Stimulated activated CD4-positive, alpha-beta T cell treated with anti-CD3 and anti-CD28 coated beads, Interleukin-15, amount 100 ng/mL, for 1 hour (primary cell): Measurements from ENCODE around the gene RREB1.

Experiments used
- DNase-seq, 2 donors: peaks; one replicate each; pipeline ENCODE4 v3.0.0-alpha.2; 2020; ENCODE audit warnings: low read depth in 1 of 2, low spot score in 1 of 2

RREB1 gene

GRCh38 chr6:7292596-7293255 lies 185.0 kb downstream of the RREB1 start:
- DNase-seq, result no peak

DNA sequence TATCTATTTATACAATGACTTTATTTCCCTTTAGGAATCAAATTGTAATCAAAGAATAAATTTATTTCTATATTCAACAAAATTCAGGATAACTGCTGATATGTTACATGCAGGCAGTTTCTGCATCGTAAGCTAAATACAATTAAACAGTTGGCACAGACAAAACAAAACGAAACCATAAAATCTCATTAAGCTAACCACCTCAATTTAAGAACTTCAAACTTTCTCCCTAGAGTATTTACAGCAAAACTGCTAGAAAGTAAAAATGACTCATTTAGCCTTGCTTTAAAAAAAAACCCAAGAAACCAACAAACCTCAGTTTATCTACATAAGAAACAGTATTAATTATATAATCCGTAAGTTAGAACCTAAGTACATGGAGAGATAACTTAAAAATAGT lies 188.2 kb downstream of the RREB1 start:
- DNase-seq, result no peak

DNA sequence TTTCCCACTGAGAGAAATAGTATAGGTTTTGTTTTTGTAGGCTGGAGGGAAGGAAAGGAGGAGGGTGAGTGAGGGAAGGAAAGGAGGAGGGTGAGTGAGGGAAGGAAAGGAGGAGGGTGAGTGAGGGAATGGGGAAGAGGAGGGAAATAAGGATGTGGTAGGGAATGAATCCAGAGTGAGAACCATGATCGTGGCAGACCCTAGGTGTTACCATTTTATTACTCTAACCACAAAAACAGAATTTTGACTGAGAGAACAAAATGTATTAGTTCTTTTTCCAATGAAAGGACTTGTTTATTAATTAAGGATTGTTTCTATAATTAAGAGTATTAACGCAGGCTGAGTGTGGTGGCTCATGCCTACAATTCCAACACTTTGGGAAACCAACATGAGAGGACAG lies 188.8 kb downstream of the RREB1 start:
- DNase-seq, result no peak

GRCh38 chr6:7298113-7298512 lies 190.4 kb downstream of the RREB1 start:
- no peak for DNase-seq

DNA sequence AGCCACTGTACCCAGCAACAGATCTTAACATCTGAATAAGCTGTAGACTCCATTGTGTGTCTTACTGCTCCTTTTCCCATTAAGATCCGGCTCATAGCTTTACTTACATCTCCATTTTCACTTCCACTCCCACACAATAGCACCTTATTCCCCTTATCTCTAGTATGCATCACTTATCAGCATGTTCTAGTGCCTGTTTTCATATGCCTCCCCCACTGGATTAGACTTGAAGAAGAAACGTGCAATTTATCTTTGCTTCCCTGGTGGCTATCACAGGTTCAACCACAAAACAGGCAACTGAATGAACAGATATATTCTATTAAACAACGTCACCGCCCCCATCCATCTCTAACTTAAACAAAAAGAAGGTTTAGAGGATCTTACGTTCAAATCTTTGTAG lies 193.2 kb downstream of the RREB1 start:
- no peak for DNase-seq
